Kidney (tissue), 14 donors: ENCODE measurements around the gene NOXO1. TPM values are rescaled to one million over a fixed set of nuclear protein-coding genes. Genes with fewer than 3 reads are reported as not detected.

Experiments used
- DNase-seq, 5 donors: peaks; one replicate each; pipeline ENCODE4 v3.0.0-alpha.2; 2013 to 2020
- FAIRE-seq: peaks from 2 replicates; lab custom pipeline; 2012; peaks lifted over from hg19 to GRCh38; lab: Jason Lieb, UNC
- H3K27ac ChIP-seq, 2 donors: one replicate each; pipeline ENCODE4 v1.7.0; 2013; ENCODE audit warnings: low read depth in 2 of 2, low read length in 2 of 2, inconsistent platforms in 1 of 2
- H3K27me3 ChIP-seq: one replicate; pipeline ENCODE4 v1.7.1; 2013; ENCODE audit warnings: low read length, inconsistent platforms; ENCODE audit not compliant: control insufficient read depth, insufficient read depth
- H3K36me3 ChIP-seq, 3 donors: one replicate each; pipeline versions ENCODE4 v1.7.0 to v1.7.1; 2013; ENCODE audit warnings: low read length in 3 of 3, control low read depth in 1 of 3, inconsistent platforms in 1 of 3; ENCODE audit not compliant: insufficient read depth in 3 of 3, control insufficient read depth in 2 of 3
- H3K4me1 ChIP-seq, 3 donors: one replicate each; pipeline versions ENCODE4 v1.7.0 to v1.7.1; 2013; ENCODE audit warnings: low read length in 3 of 3, inconsistent platforms in 1 of 3, low read depth in 1 of 3; ENCODE audit not compliant: control insufficient read depth in 2 of 3, insufficient read depth in 2 of 3
- H3K4me3 ChIP-seq, 3 donors: one replicate each; pipeline versions ENCODE4 v1.7.0 to v1.8.1; 2013; ENCODE audit warnings: low read length in 3 of 3, control low read depth in 1 of 3, inconsistent platforms in 1 of 3
- H3K9ac ChIP-seq, 3 donors: one replicate each; pipeline versions ENCODE4 v1.7.0 to v1.7.1; 2013; ENCODE audit warnings: low read length in 3 of 3, control low read depth in 1 of 3, inconsistent platforms in 1 of 3
- H3K9me3 ChIP-seq, 3 donors: one replicate each; pipeline versions ENCODE4 v1.7.0 to v1.7.1; 2013; ENCODE audit warnings: low read length in 3 of 3, control low read depth in 1 of 3, inconsistent platforms in 1 of 3; ENCODE audit not compliant: control insufficient read depth in 2 of 3, insufficient read depth in 1 of 3
- intact Hi-C: fragments of 100-400 bp; cut with DNase I; formaldehyde crosslinking; loops from one replicate; pipeline ENCODE4 v1.11.1; 2022
- polyA plus RNA-seq: library from polyadenylated mRNA; stranded (reverse); fragments of 350-450 nt; fragmentation: Illumina TruSeq; extraction: RNeasy Lipid Tissue Mini Kit (QIAGEN cat#74804); gene quantifications from one replicate; pipeline ENCODE4 v1.2.3, GENCODE V29; 2014; ENCODE audit warnings: low read depth, low replicate concordance; ENCODE audit not compliant: insufficient read depth
- total RNA-seq: library from RNA; stranded (reverse); fragmentation: NEBNext Ultra II Directional; extraction: Animal tissue kit (Norgen Biotek cat#: 25700); gene quantifications from one replicate; pipeline ENCODE4 v1.2.1, GENCODE V29; 2021
- TF ChIP-seq, protein P1 (sequence below): IDR thresholded peaks from 3 replicates; pipeline ENCODE4 v1.5.1; 2012; ENCODE audit warnings: mild to moderate bottlenecking, moderate library complexity, borderline replicate concordance; ENCODE audit not compliant: insufficient read depth; ENCODE audit errors: extremely low read depth
- donor health status: control.
- donor health status: control.
- donor health status: control.
- donor health status: control.
- donor health status: control.
- donor health status: DM: yes; HTN: yes; CAD: no.
- donor health status: Normal renal cell carcinoma (clear cell type).

The NOXO1 gene
- total and polyA plus RNA-seq, 2 donors from 2014 or later, result 0.57 to 0.58 TPM

DNA sequence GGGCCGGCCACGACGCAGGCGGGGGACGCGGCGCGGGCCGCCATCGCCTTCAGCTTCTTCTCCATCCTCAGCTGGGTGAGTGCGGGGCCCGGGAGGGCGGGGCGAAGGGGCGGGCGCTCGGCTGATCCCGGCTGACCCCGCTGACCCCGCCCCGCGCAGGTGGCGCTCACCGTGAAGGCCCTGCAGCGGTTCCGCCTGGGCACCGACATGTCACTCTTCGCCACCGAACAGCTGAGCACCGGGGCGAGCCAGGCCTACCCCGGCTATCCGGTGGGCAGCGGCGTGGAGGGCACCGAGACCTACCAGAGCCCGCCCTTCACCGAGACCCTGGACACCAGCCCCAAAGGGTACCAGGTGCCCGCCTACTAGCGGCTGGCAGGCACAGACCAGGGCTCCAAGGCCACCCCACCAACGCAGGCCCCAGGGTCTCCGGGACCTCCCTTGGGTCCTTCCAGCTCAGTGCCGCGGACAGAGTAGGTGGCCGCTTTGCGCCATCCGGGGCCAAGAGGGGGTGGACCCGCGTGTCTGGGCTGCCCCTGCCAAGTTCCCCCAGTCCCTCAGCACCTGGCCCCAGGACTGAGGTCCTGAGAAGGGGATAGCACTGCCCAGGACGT is 11.5 kb upstream of the NOXO1 start:
- H3K9me3 ChIP-seq, result no peaks in the 10 kb centered on the region
- no peak overlapping the region for H3K9ac ChIP-seq
- peak in 2 of 5 donors; percentile 1 to 89 for DNase-seq
- TF ChIP-seq, protein P1, sequence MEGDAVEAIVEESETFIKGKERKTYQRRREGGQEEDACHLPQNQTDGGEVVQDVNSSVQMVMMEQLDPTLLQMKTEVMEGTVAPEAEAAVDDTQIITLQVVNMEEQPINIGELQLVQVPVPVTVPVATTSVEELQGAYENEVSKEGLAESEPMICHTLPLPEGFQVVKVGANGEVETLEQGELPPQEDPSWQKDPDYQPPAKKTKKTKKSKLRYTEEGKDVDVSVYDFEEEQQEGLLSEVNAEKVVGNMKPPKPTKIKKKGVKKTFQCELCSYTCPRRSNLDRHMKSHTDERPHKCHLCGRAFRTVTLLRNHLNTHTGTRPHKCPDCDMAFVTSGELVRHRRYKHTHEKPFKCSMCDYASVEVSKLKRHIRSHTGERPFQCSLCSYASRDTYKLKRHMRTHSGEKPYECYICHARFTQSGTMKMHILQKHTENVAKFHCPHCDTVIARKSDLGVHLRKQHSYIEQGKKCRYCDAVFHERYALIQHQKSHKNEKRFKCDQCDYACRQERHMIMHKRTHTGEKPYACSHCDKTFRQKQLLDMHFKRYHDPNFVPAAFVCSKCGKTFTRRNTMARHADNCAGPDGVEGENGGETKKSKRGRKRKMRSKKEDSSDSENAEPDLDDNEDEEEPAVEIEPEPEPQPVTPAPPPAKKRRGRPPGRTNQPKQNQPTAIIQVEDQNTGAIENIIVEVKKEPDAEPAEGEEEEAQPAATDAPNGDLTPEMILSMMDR, result no peak
- H3K36me3 ChIP-seq, result peaks cover 0 to under 1% (median 0%) of the 10 kb centered on the region in 3 donors
- no peak overlapping the region for H3K27ac ChIP-seq
- intact Hi-C loops, result no loop called here
- FAIRE-seq, result no peak
- H3K4me1 ChIP-seq, result peaks cover 0 to 14% (median 0%) of the 10 kb centered on the region in 3 donors
- H3K4me3 ChIP-seq, result no peak overlapping the region
- peaks cover 19% of the 10 kb centered on the region for H3K27me3 ChIP-seq

DNA sequence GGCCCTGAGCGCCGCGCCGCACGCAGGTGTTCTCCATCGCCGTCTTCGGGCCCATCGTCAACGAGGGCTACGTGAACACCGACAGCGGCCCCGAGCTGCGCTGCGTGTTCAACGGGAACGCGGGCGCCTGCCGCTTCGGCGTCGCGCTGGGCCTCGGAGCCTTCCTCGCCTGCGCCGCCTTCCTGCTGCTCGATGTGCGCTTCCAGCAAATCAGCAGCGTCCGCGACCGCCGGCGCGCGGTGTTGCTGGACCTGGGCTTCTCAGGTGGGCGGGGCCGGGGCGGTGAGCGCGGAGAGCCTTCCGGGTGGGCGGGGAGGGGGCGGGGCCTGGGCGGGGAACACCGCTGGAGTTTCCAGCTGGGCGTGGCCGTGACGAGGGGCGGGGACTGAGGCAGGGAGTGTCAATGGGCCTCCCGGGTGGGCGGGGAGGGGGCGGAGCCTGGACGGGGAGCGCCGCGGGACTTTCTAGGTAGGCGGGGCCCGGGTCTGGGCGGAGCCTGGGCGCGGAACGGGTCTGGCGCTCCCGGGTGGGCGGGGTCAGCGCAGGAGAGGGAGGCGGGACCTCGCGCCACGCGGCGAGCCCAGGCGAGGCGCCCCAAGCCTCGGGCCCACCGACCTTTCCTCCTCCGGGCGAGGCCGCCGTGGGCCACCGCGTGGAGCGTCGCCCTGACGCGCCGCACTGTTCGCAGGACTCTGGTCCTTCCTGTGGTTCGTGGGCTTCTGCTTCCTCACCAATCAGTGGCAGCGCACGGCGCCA is 10.9 kb upstream of the NOXO1 start:
- TF ChIP-seq, protein P1, result no peak
- Histone ChIP-seq H3K36me3 (no peaks in the 10 kb centered on the region), H3K27me3 (peaks cover 19% of the 10 kb centered on the region), H3K9ac (peak overlapping the region in 1 of 3 donors; percentile 19), H3K27ac (no peak overlapping the region), H3K4me3 (no peak overlapping the region), H3K4me1 (peaks cover 0 to 14% (median 0%) of the 10 kb centered on the region in 3 donors), H3K9me3 (no peaks in the 10 kb centered on the region)
- peak; percentile 94 to 99 (median 97) for DNase-seq
- intact Hi-C loops, result no loop called here
- no peak for FAIRE-seq

GRCh38 chr16:1991588-1991947 is 10.3 kb upstream of the NOXO1 start:
- no peak overlapping the region for H3K4me3 ChIP-seq
- no peak overlapping the region for H3K27ac ChIP-seq

More at GRCh38 chr16:1991588-1991947, 10.3 kb upstream of the NOXO1 start:
- peak overlapping the region in 1 of 3 donors; percentile 19 for H3K9ac ChIP-seq
- H3K27me3 ChIP-seq, result peaks cover 19% of the 10 kb centered on the region
- TF ChIP-seq, protein P1, result no peak
- intact Hi-C loops, result no loop called here
- no peak for DNase-seq
- peaks cover 0 to 14% (median 0%) of the 10 kb centered on the region in 3 donors for H3K4me1 ChIP-seq
- no peaks in the 10 kb centered on the region for H3K9me3 ChIP-seq
- peaks cover 0 to 1% (median under 1%) of the 10 kb centered on the region in 3 donors for H3K36me3 ChIP-seq
- FAIRE-seq, result no peak
